Spleen (tissue), 11 donors: ENCODE measurements around the gene INPP5B. TPM values are rescaled to one million over a fixed set of nuclear protein-coding genes. Genes with fewer than 3 reads are reported as not detected.

Experiments
- DNase-seq: peaks from one replicate; pipeline ENCODE4 v3.0.0-alpha.2; 2020
- H3K27ac ChIP-seq, 8 donors: fragments of 200-600 bp; sonication (generic) in 7 of 8; 1 replicate in 4 of 8; 2 replicates in 4 of 8; pipeline versions ENCODE4 v1.5.0 to v1.8.0; 2016 to 2021; ENCODE audit warnings: inconsistent platforms in 4 of 8, mild to moderate bottlenecking in 4 of 8, moderate library complexity in 1 of 8
- H3K27me3 ChIP-seq, 7 donors: fragments of 200-600 bp; sonication (generic) in 6 of 7; replicated peaks in 1 of 7; 1 replicate in 4 of 7; 2 replicates in 3 of 7; pipeline versions ENCODE4 v1.5.0 to v1.8.0; 2016 to 2021; ENCODE audit warnings: inconsistent platforms in 3 of 7, mild to moderate bottlenecking in 1 of 7
- H3K36me3 ChIP-seq, 6 donors: fragments of 200-600 bp; sonication (generic) in 5 of 6; 1 replicate in 4 of 6; 2 replicates in 2 of 6; pipeline versions ENCODE4 v1.5.0 to v1.8.0; 2016 to 2021; ENCODE audit warnings: inconsistent platforms in 2 of 6
- H3K4me1 ChIP-seq, 6 donors: fragments of 200-600 bp; sonication (generic) in 5 of 6; 1 replicate in 3 of 6; 2 replicates in 3 of 6; pipeline versions ENCODE4 v1.5.0 to v1.8.0; 2016 to 2021; ENCODE audit warnings: inconsistent platforms in 3 of 6
- H3K4me3 ChIP-seq, 8 donors: fragments of 200-600 bp; sonication (generic) in 7 of 8; 1 replicate in 4 of 8; 2 replicates in 4 of 8; pipeline versions ENCODE4 v1.5.0 to v1.8.0; 2016 to 2021; ENCODE audit warnings: inconsistent platforms in 4 of 8, mild to moderate bottlenecking in 4 of 8, moderate library complexity in 2 of 8
- H3K9me3 ChIP-seq, 8 donors: fragments of 200-600 bp; sonication (generic) in 7 of 8; 1 replicate in 4 of 8; 2 replicates in 4 of 8; pipeline versions ENCODE4 v1.5.0 to v1.8.0; 2016 to 2021; ENCODE audit warnings: inconsistent platforms in 4 of 8
- CTCF ChIP-seq, 11 experiments: fragments of 200-600 bp in 7 of 11; fragments of 450-650 bp in 4 of 11; sonication (generic) in 4 of 11; IDR thresholded peaks in 8 of 11; conservative IDR thresholded peaks in 3 of 11; 1 replicate in 7 of 11; 2 replicates in 4 of 11; pipeline versions ENCODE4 v1.4.0 to v1.8.0; 2016 to 2021; ENCODE audit warnings: antibody characterized with exemption in 11 of 11, inconsistent platforms in 4 of 11, mild to moderate bottlenecking in 1 of 11
- POLR2A ChIP-seq, 3 donors: fragments of 450-650 bp; IDR thresholded peaks; one replicate each; pipeline ENCODE4 v1.5.1; 2017; ENCODE audit warnings: antibody characterized with exemption in 3 of 3, mild to moderate bottlenecking in 1 of 3
- POLR2AphosphoS5 ChIP-seq, 3 donors: sonication (generic); formaldehyde crosslinking; IDR thresholded peaks; one replicate each; pipeline ENCODE4 v1.5.1; 2017; ENCODE audit warnings: antibody characterized with exemption in 3 of 3
- WGBS, 5 donors: extraction: QIAGEN DNeasy Blood & Tissue Kit in 3 of 5; methylation state at CpG; one replicate each; pipeline versions ENCODE4 v1.1.5 to v1.1.7; 2013 to 2018; 5-methylcytosine and 5-hydroxymethylcytosine counted together
- intact Hi-C: fragments of 100-400 bp; cut with DNase I; formaldehyde crosslinking; loops from one replicate; pipeline ENCODE4 v1.15.0; 2023; ENCODE audit warnings: low total_unique reads
- polyA plus RNA-seq, 3 donors: library from polyadenylated mRNA; stranded (reverse); fragments of 200-250 nt; gene quantifications; one replicate each; pipeline ENCODE4 v1.2.1, GENCODE V29; 2013
- total RNA-seq, 7 donors: library from RNA; depleted of rRNA in 3 of 7; stranded (reverse); fragments of >200 nt in 3 of 7; fragmentation: NEBNext Ultra II Directional in 4 of 7; extraction: Animal tissue kit (Norgen Biotek cat#: 25700) in 4 of 7; gene quantifications; one replicate each; pipeline versions ENCODE4 v1.1.0 to v1.2.1, GENCODE V29; 2016 to 2021
- donor health status: healthy with polysubstance abuse.
- donor health status: DM: no; HTN: no; CAD: no; lungs with moderate emphysema.
- donor health status: DM: no; HTN: no; CAD: no.
- donor health status: Bipolar disorder and iron deficiency.
- donor health status: healthy.
- donor health status: DM: no; HTN: no; CAD: no.
- donor health status: DM: yes; HTN: yes; CAD: no.

The INPP5B gene
- total and polyA plus RNA-seq, 10 donors, result 11.4 to 70.7 (median 36.7) TPM

- TF ChIP-seq POLR2AphosphoS5 (IDR thresholded peaks at IDR 0.05) (no peak), POLR2A (IDR thresholded peaks at IDR 0.05) (no peak), CTCF (IDR thresholded peaks at IDR 0.05 in 8 of 11, conservative IDR thresholded peaks at IDR 0.05 in 3 of 11) (no peak)
- no peaks in the 10 kb centered on the region for H3K27me3 ChIP-seq
- H3K36me3 ChIP-seq, result peaks cover 0 to 81% (median 54%) of the 10 kb centered on the region in 6 donors
- DNase-seq, result no peak
- intact Hi-C loops, result no loop called here
- H3K9me3 ChIP-seq, result no peaks in the 10 kb centered on the region
- H3K4me3 ChIP-seq, result no peak overlapping the region
- no peak overlapping the region for H3K27ac ChIP-seq
- H3K4me1 ChIP-seq, result no peaks in the 10 kb centered on the region
- WGBS, 5 donors, result 93 to 96% (median 96%) methylated on average over 2 of the region's 2 CpGs
Observed at GRCh38 chr1:37958690-37959089, 11.8 kb upstream of the INPP5B start.

- Histone ChIP-seq H3K27me3 (no peaks in the 10 kb centered on the region), H3K4me3 (no peak overlapping the region), H3K9me3 (no peaks in the 10 kb centered on the region), H3K4me1 (no peaks in the 10 kb centered on the region), H3K36me3 (peaks cover 0 to 51% (median 45%) of the 10 kb centered on the region in 6 donors), H3K27ac (no peak overlapping the region)
- no peak for DNase-seq
- intact Hi-C loops, result no loop called here
- TF ChIP-seq POLR2A (IDR thresholded peaks at IDR 0.05), result no peak
- TF ChIP-seq CTCF (IDR thresholded peaks at IDR 0.05 in 8 of 11, conservative IDR thresholded peaks at IDR 0.05 in 3 of 11), result no peak
- no peak for TF ChIP-seq POLR2AphosphoS5 (IDR thresholded peaks at IDR 0.05)
- WGBS, 5 donors, result 85 to 92% (median 86%) methylated on average over 3 of the region's 3 CpGs
Observed at GRCh38 chr1:37955685-37956084, 8.8 kb upstream of the INPP5B start.

DNA sequence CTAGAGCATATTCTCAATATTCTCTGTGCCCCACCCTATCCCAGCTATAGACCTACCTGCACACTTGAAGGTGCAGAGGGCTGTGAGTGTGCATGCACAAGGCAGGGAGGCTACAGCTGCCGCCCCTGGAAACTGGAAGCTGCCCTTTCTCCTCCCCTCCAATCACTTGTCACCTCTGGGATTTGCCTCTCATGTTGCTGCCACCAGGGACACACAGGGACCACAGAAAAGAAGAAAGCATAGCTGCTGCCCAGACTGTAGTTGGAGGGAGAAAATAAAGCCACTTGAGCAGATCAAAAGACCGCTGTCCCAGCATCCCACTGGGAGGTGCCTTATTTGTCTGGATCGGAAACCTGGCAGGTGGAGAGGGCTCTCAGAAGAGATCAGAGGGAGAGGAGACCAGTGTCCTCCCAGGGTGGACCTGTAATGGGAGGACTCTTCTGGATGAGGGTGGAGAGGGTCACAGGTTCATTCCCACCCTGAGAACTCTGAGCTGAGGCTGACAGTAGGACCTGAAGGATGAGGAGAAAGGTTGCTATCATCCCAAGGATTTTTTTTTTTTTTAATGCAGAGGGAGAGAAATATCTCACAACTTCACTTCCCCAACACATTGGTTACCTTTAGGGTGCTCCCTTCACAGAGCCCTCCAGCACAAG, 7.6 kb upstream of the INPP5B start:
- 70 to 89% (median 84%) methylated on average over 3 of the region's 3 CpGs for WGBS, 5 donors
- no peak for TF ChIP-seq CTCF (IDR thresholded peaks at IDR 0.05 in 8 of 11, conservative IDR thresholded peaks at IDR 0.05 in 3 of 11)
- no peak for TF ChIP-seq POLR2AphosphoS5 (IDR thresholded peaks at IDR 0.05)
- no peak for TF ChIP-seq POLR2A (IDR thresholded peaks at IDR 0.05)
- Histone ChIP-seq H3K9me3 (no peaks in the 10 kb centered on the region), H3K4me3 (no peak overlapping the region), H3K36me3 (peaks cover 0 to 39% (median 33%) of the 10 kb centered on the region in 6 donors), H3K4me1 (no peaks in the 10 kb centered on the region), H3K27ac (no peak overlapping the region), H3K27me3 (no peaks in the 10 kb centered on the region)
- intact Hi-C loops, result no loop called here
- no peak for DNase-seq

GRCh38 chr1:37952738-37953137, 5.9 kb upstream of the INPP5B start:
- TF ChIP-seq POLR2A (IDR thresholded peaks at IDR 0.05), result no peak
- TF ChIP-seq POLR2AphosphoS5 (IDR thresholded peaks at IDR 0.05), result no peak
- TF ChIP-seq CTCF (IDR thresholded peaks at IDR 0.05 in 8 of 11, conservative IDR thresholded peaks at IDR 0.05 in 3 of 11), result no peak
- 56 to 100% (median 92%) methylated on average over 2 to 3 of the region's 3 CpGs for WGBS, 5 donors
- H3K4me3 ChIP-seq, result no peak overlapping the region
- H3K36me3 ChIP-seq, result peaks cover 0 to 22% (median 16%) of the 10 kb centered on the region in 6 donors
- intact Hi-C loops, result no loop called here
- no peaks in the 10 kb centered on the region for H3K9me3 ChIP-seq
- H3K27me3 ChIP-seq, result no peaks in the 10 kb centered on the region
- DNase-seq, result no peak
- no peak overlapping the region for H3K27ac ChIP-seq
- H3K4me1 ChIP-seq, result peaks cover 0 to 7% (median 2%) of the 10 kb centered on the region in 6 donors
